NB4 (cell line): Measurements from ENCODE around the gene SMC1B.

ENCODE experiments used
- TF ChIP-seq, protein P1 (sequence below): IDR thresholded peaks from one replicate; pipeline ENCODE4 v1.5.1; 2012; ENCODE audit warnings: low read depth, low read length
- TF ChIP-seq, protein P2 (sequence below): IDR thresholded peaks from 2 replicates; pipeline ENCODE4 v1.6.1; 2011; ENCODE audit warnings: low read depth, low read length

DNA sequence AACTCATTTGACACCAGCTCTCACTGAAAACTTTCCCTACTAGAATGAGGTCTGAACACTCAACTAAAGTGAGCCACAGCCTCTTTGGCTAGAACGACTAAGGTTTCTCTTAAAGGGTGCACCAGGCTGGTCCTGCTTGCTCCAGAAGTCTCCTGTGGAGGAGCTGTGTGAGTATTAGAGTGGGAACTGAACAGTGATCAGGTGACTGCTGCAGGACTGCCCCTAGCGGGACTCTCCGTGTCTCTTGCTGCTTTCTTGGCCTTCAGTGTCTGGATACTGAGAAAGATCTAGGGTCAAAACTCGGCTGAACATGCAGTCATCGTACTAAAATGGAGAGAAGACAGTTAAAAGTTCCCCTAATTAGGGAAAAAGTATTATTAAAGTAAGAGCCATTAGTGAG, 69.1 kb downstream of the SMC1B start:
- TF ChIP-seq, protein P1, sequence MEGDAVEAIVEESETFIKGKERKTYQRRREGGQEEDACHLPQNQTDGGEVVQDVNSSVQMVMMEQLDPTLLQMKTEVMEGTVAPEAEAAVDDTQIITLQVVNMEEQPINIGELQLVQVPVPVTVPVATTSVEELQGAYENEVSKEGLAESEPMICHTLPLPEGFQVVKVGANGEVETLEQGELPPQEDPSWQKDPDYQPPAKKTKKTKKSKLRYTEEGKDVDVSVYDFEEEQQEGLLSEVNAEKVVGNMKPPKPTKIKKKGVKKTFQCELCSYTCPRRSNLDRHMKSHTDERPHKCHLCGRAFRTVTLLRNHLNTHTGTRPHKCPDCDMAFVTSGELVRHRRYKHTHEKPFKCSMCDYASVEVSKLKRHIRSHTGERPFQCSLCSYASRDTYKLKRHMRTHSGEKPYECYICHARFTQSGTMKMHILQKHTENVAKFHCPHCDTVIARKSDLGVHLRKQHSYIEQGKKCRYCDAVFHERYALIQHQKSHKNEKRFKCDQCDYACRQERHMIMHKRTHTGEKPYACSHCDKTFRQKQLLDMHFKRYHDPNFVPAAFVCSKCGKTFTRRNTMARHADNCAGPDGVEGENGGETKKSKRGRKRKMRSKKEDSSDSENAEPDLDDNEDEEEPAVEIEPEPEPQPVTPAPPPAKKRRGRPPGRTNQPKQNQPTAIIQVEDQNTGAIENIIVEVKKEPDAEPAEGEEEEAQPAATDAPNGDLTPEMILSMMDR: no peak
- TF ChIP-seq, protein P2, sequence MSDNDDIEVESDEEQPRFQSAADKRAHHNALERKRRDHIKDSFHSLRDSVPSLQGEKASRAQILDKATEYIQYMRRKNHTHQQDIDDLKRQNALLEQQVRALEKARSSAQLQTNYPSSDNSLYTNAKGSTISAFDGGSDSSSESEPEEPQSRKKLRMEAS: no peak
